GM21381 (cell line): ENCODE data around the gene GUCY2D.

ENCODE experiments used
- ATAC-seq: cut with Tn5 transposase; IDR thresholded peaks from one replicate; pipeline ENCODE4 v1.9.1; 2021; ENCODE audit warnings: mild to moderate bottlenecking, moderate library complexity; ENCODE audit not compliant: unreplicated experiment

GUCY2D gene

DNA sequence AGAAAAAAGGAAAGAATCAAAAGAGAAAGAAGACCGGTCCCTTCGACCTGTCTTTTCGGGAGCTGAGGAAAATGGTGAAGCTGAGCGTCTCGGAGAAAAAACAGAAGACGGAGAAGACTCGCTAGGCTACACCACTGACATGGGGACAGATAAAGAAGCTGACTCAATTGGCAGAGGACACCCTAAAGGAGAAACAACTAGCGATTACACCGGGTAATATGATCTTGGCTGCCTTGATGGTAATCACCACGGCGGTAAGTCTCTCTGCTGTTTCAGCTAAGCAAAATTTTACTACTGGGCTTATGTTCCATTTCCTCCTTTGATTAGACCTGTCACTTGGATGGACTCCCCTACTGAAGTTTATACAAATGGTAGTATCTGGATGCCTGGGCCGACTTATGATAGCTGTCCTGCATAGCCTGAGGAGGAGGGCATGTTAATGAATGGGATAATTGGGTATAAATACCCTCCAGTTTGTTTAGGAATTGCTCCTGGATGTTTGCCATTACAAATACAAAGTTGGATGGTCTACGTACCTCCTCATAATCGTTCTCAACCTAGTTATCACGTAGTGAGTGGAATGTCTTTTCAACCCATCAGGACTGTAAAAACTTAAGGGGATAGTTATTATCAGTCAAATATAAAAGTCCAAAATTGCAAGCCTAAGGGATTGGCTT is 60.5 kb downstream of the GUCY2D start:
- ATAC-seq, result no peak

DNA sequence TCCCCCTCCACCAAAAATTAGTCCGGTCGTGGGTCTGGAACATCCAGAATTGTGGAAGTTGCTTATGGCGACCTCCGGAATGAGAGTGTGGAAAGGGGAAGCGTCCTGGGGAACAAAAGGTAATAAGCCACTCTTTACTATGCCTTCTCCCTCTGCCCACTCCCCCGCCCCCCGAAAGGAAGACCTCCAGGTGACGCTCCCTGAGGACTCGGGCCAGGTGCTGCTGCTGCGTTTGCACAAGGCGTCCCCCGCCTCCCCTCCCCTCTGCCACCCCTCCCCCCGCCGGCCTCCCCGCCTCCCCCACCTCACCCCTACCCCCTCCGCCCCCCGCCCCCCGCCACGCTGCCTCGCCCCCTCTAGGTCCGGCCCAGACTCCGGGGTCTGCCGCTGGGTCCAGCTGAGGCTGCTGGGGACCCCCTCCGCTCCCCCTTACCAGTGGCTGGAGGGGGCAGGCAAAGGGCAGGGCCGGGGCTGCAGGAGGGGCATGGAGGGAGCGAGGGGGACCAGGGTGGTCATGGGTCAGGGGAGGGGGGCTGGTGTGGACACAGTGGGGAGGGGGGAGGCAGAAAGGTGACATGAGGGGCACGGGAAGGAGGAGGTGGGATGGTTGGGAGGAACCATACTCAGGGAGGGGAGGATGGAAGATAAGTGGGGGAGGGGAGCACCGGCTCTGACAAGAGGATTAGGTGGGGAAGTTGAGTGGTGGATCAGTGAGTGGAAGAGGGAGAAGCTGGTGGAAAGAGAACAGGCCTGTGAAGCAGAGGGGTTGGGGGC is 61.5 kb downstream of the GUCY2D start:
- no peak for ATAC-seq

DNA sequence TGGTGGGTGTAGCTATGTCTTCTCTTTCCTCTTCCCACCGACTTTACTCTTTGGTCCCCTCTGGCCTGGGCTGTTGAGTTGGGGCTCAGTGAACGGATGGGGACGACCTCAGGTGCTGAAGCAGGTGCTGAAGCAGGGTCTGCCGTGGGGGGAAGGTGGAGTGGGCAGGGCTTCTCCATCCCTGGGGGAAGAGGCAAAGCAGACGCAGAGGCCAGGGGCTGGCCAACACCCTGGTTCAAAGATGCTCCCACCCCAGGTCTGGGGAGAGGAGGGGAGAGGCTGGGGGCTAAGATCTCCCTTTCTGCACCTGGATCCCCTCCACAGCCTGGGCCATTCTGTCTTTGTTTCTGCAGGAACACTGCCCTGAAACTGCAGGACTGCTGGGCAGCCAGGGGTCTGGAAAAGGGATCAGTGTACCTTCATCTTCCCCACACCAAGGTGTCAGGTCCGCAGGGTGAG is 62.2 kb downstream of the GUCY2D start:
- no peak for ATAC-seq

DNA sequence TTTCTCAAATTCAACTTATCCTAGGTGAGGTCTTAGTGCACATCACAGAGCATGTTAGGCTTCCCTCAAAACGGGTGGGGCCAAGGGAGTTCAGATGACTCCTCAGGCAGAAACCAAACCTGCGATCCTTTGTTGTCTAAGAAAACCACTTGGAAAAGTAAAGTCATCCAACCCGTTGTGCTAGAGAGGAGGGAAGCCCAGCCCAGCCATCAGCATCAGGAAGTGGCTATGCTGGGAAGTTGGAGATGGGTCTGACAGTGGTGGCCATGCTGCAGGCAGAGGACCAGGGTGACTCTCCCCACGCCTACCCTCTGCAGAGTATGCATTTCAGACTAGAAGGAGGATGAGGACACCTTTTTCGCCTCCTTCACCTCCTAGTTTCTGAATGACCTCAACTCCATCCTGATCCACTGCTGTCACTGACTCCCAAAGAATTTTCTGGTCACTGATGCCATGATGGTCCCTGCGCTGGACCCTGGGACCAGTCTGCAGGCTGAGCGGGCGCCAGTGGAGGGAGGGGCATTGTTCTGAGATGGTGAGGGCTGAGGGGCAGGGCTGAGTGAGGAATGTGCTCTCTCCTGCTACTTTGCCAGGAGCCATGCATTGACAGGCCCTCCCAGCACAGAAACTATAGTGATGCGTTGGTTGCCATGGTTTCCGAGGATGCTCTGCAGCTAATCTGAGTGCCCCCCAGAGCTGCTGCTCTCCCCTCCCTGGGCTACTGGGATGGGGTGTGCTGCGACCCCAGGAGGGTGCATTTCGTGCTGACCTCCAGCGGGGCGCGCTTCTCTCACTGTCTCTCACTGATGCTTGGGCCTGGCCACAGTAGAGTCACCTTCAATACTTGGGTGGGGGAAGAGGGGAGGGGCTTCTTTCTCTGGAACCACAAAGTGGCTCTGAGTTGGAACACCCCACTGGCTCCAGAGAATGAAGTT is 64.7 kb downstream of the GUCY2D start:
- no peak for ATAC-seq

DNA sequence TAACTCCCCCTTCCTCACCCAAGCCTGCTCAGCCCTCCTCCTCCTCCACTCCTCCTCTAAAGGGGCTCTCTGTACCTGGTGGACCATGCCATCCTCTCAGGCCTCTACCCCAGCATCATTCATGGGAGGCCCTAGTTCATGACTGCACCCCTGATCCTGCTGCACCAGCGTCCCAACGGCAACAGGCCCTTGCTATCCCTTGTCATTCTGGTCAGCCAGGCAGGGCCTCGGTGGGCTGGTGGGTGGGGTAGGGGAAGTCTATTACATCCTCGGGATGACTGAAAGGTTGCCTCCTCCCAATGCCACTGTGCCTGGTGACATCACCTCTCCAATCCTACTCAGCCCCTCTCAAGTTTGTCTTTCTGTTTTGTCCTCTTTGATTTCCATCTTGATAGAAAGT is 65.4 kb downstream of the GUCY2D start:
- ATAC-seq, result no peak

DNA sequence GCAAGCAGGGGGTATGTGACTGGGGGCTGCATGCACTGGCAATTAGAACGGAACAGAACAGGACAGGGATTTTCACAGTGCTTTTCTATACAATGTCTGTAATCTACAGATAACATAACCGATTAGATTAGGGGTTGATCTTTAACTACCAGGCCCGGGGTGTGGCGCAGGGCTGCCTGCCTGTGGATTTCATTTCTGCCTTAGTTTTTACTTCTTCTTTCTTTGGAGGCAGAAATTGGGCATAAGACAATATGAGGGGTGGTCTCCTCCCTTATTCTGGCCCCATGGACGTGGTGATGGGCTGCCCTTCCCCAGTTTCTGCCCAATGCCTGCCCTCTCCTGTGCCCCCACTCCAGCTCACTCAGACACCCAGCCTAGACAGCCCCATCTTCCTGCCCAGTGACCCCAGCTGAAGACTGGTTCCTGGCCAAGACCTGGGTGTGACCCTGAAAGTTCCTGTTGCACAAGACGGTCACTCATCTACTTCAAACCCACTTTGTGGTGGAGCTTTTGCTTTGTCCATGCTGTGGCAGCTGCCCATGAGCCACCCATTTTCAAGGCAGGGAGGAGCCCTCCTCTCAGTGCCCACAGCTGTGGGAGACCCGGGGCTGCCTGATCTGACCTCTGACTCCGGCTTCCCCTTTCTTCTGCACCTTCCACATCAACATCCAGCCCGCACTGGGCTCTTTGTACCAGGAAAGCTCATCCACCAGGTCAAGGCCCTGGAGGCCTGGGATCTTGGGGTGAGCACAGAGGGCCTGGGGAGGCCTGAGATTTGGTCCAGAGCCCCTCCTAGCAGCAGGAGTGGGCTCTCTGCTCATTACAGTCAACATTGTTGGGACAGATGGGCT is 66.5 kb downstream of the GUCY2D start:
- ATAC-seq, result no peak

DNA sequence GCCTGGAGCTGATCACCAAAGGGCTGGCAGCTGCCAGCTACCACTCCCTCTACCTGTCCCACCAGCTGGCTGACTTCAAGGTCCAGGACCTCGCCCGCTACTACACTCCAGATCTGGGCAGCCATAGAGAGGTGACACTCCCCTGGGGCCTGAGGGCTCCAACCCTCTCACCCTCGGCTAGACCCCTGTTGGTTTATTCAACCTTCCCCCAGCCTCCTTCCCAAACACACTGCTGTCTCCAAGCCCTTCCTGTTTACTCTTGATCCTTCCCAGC is 67.1 kb downstream of the GUCY2D start:
- no peak for ATAC-seq
